Spleen (tissue), 7 donors: ENCODE results near the gene CACNA1D.
"Not testable (repeated sequence)": the region's sequence is repeated elsewhere in the genome, so short reads cannot be mapped to it uniquely, and the experiment has no call there.

Experiments
- CTCF ChIP-seq, 11 experiments: fragments of 200-600 bp in 7 of 11; fragments of 450-650 bp in 4 of 11; sonication (generic) in 4 of 11; IDR thresholded peaks in 8 of 11; conservative IDR thresholded peaks in 3 of 11; 1 replicate in 7 of 11; 2 replicates in 4 of 11; pipeline versions ENCODE4 v1.4.0 to v1.8.0; 2016 to 2021; ENCODE audit warnings: antibody characterized with exemption in 11 of 11, inconsistent platforms in 4 of 11, mild to moderate bottlenecking in 1 of 11
- POLR2A ChIP-seq, 3 donors: fragments of 450-650 bp; IDR thresholded peaks; one replicate each; pipeline ENCODE4 v1.5.1; 2017; ENCODE audit warnings: antibody characterized with exemption in 3 of 3, mild to moderate bottlenecking in 1 of 3
- donor health status: DM: no; HTN: no; CAD: no; lungs with moderate emphysema.
- donor health status: DM: no; HTN: no; CAD: no.
- donor health status: DM: no; HTN: no; CAD: no.

DNA sequence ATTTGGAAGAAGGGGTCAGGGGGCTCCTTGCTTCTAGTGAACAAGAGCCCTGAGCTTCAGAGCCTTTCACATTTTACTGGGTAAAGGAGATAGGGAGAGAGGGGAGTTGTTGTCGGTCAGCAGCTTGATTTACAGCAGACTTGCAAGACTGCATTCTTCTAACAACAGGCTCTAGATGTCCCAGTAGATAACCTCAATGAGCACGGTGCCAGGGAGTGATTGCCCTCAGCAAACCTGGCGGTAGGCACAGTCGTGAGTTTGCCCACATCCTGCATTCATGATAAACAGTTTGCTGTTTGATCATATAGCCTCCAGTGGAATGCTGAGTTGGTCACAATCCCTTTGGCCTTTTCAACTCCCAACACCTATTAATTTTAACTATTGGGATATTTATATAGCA is 170.4 kb downstream of the CACNA1D start:
- TF ChIP-seq POLR2A (IDR thresholded peaks at IDR 0.05); CTCF (IDR thresholded peaks at IDR 0.05 in 8 of 11, conservative IDR thresholded peaks at IDR 0.05 in 3 of 11): not testable (repeated sequence)
